SIG-M5 (cell line): ENCODE measurements around the gene DHTKD1.
A peak's percentile ranks its signal among the peaks of the same experiment; 100 is the strongest.

ENCODE experiments used
- DNase-seq: peaks from one replicate; lab custom pipeline; 2025; lab: John Stamatoyannopoulos, UW

DHTKD1 gene

GRCh38 chr10:12068449-12069269, at the start of gene DHTKD1:
Gene DHTKD1 (plus strand): TSS chr10:12068954. CDS start chr10:12069034, 80 bp downstream.
- DNase-seq: peak; percentile 80

- no peak for DNase-seq
These were observed 49.3 kb upstream of the DHTKD1 start for GRCh38 chr10:12019283-12019971.

GRCh38 chr10:12020574-12020973, 48.2 kb upstream of the DHTKD1 start:
- no peak for DNase-seq

GRCh38 chr10:12022580-12023257, 46.0 kb upstream of the DHTKD1 start:
- no peak for DNase-seq

GRCh38 chr10:12025591-12025990, 43.2 kb upstream of the DHTKD1 start:
- no peak for DNase-seq

- DNase-seq: no peak
These were observed 41.2 kb upstream of the DHTKD1 start for GRCh38 chr10:12027539-12027938.

GRCh38 chr10:12031404-12031803, 37.4 kb upstream of the DHTKD1 start:
- DNase-seq: no peak

GRCh38 chr10:12036073-12036655, 32.6 kb upstream of the DHTKD1 start:
- DNase-seq: no peak

GRCh38 chr10:12041766-12042408, 26.9 kb upstream of the DHTKD1 start:
- DNase-seq: no peak

GRCh38 chr10:12042409-12042796, 26.4 kb upstream of the DHTKD1 start:
- no peak for DNase-seq

GRCh38 chr10:12042797-12043651, 25.7 kb upstream of the DHTKD1 start, which contains the start of gene UPF2:
Gene UPF2 (minus strand): TSS chr10:12042809. CDS start chr10:12035423, 7,386 bp downstream.
- DNase-seq: peak; percentile 82

GRCh38 chr10:12045596-12045995, 23.2 kb upstream of the DHTKD1 start:
- no peak for DNase-seq

GRCh38 chr10:12048547-12048946, 20.2 kb upstream of the DHTKD1 start:
- no peak for DNase-seq

- no peak for DNase-seq
These were observed 18.2 kb upstream of the DHTKD1 start for GRCh38 chr10:12050528-12050927.

GRCh38 chr10:12051241-12051640, 17.5 kb upstream of the DHTKD1 start:
- DNase-seq: no peak

GRCh38 chr10:12055732-12056131, 13.0 kb upstream of the DHTKD1 start:
- DNase-seq: no peak

GRCh38 chr10:12056748-12057147, 12.0 kb upstream of the DHTKD1 start:
- no peak for DNase-seq

GRCh38 chr10:12061124-12061523, 7.6 kb upstream of the DHTKD1 start:
- DNase-seq: no peak

GRCh38 chr10:12062754-12063482, 5.8 kb upstream of the DHTKD1 start:
- DNase-seq: no peak

- no peak for DNase-seq
These were observed 5.3 kb upstream of the DHTKD1 start for GRCh38 chr10:12063483-12063818.
